Mucosa of descending colon (tissue), 3 donors: ENCODE data around the gene RMND5A. TPM values are rescaled to one million over a fixed set of nuclear protein-coding genes. Genes with fewer than 3 reads are reported as not detected.
"Not testable (repeated sequence)": the region's sequence is repeated elsewhere in the genome, so short reads cannot be mapped to it uniquely, and the experiment has no call there.

Experiments
- ATAC-seq: fragments of 200-7000 bp; cut with Tn5 transposase; one replicate; pipeline ENCODE4 v1.9.1; 2020; ENCODE audit warnings: mild to moderate bottlenecking, moderate library complexity
- DNase-seq, 3 donors: peaks; one replicate each; pipeline ENCODE4 v3.0.0-alpha.2; 2020
- H3K36me3 ChIP-seq: fragments of 200-600 bp; one replicate; pipeline ENCODE4 v1.8.0; 2021; ENCODE audit warnings: low read depth, mild to moderate bottlenecking
- H3K4me1 ChIP-seq: fragments of 200-600 bp; one replicate; pipeline ENCODE4 v1.8.0; 2021; ENCODE audit warnings: low read depth, mild to moderate bottlenecking
- H3K4me3 ChIP-seq: fragments of 200-600 bp; one replicate; pipeline ENCODE4 v1.8.0; 2021; ENCODE audit warnings: mild to moderate bottlenecking
- H3K9me3 ChIP-seq: fragments of 200-600 bp; one replicate; pipeline ENCODE4 v1.8.0; 2021; ENCODE audit warnings: mild to moderate bottlenecking
- intact Hi-C, 2 donors: fragments of 100-400 bp; cut with DNase I in 1 of 2; cut with micrococcal nuclease in 1 of 2; formaldehyde crosslinking; loops; one replicate each; pipeline versions ENCODE4 v1.11.0 to v1.11.1; 2022; cut with DNase I, micrococcal nuclease
- long read RNA-seq, 2 donors: library from polyadenylated mRNA; unstranded; transcript quantifications; one replicate each; pipeline ENCODE4 v2.0.0, GENCODE V29; 2019 to 2021
- total RNA-seq, 3 donors: library from RNA; stranded (reverse); fragmentation: NEBNext Ultra II Directional in 2 of 3; extraction: Animal tissue kit (Norgen Biotek cat#: 25700) in 2 of 3; gene quantifications; one replicate each; pipeline versions ENCODE4 v1.2.1 to v1.2.4, GENCODE V29; 2021 to 2023
- TF ChIP-seq, protein P1 (sequence below): fragments of 200-600 bp; IDR thresholded peaks from one replicate; pipeline ENCODE4 v1.8.0; 2022; ENCODE audit warnings: antibody characterized with exemption, mild to moderate bottlenecking
- donor health status: DM: no; HTN: no; CAD: no; lungs with moderate emphysema.
- donor health status: DM: no; HTN: no; CAD: no.
- donor health status: DM: no; HTN: yes; CAD: no.

The RMND5A gene, protein sequence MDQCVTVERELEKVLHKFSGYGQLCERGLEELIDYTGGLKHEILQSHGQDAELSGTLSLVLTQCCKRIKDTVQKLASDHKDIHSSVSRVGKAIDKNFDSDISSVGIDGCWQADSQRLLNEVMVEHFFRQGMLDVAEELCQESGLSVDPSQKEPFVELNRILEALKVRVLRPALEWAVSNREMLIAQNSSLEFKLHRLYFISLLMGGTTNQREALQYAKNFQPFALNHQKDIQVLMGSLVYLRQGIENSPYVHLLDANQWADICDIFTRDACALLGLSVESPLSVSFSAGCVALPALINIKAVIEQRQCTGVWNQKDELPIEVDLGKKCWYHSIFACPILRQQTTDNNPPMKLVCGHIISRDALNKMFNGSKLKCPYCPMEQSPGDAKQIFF
- total RNA-seq: 10 to 100 TPM; 69.2 to 93.0 (median 73.8) TPM
- long read RNA-seq, donor 1, full-length matches to known transcripts: 19 of 28 reads
- long read RNA-seq, donor 1, partial matches to known transcripts: 0 of 28 reads
- long read RNA-seq, donor 1, other reads (novel, unspliced or antisense): 9 of 28 reads
- long read RNA-seq, donor 2, partial matches to known transcripts: 0 of 10 reads
- long read RNA-seq, donor 2, other reads (novel, unspliced or antisense): 10 of 10 reads

DNA sequence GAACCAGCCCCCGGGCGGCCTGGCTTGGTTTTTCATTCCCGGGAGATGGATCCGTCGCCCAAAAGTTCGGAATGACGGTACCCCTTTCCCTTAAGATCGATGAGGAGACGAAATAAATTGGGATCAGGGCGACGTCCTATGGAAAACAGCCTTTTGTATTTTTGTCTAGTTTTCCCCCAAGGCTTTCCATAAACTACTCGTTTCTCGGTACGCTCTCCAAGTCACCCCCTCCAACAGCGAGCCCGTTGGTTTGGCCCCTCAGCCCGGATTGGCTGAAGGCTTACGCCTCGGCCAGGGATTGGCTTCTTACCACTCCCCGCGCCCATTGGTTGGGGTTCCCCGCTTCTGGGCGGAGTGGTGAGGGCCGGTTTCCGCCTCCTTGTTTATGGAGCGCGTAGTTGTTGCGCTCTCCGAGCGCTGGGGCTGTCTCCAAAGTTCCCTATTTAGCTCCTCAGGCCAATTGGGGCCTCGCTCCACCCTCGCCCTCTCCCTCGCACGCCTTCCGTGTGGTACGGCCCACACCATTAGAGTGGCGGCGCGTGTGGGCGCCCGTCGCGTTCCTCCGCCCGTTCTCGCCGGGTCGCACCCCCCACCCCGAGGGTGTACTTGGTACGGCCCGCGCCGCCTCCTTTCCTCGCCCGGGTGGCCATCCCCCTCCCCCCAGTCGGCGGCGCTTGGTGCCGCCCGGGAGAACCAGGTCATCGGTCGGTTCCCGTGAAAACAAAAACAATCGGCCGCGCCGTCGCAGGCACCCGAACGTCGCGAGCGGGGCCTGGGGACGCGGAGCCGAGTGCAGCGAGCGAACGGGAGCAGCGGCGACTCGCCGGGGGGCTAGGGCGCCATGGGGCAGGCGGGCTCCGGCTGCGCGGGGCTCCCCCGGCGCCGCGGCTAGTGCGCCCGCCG lies at the start of gene RMND5A:
Gene RMND5A, plus strand, starts transcription at position 655 of the 903 bp plus-strand sequence. CDS start 377 bp downstream, outside the sequence.
- H3K36me3 ChIP-seq, H3K4me1 ChIP-seq, intact Hi-C loops, H3K9me3 ChIP-seq: not testable (repeated sequence)
- DNase-seq (peak; percentile 94 to 96 (median 96)), ATAC-seq (peak; percentile 92)
- H3K4me3 ChIP-seq: peak within 1 kb of the TSS; percentile 57

DNA sequence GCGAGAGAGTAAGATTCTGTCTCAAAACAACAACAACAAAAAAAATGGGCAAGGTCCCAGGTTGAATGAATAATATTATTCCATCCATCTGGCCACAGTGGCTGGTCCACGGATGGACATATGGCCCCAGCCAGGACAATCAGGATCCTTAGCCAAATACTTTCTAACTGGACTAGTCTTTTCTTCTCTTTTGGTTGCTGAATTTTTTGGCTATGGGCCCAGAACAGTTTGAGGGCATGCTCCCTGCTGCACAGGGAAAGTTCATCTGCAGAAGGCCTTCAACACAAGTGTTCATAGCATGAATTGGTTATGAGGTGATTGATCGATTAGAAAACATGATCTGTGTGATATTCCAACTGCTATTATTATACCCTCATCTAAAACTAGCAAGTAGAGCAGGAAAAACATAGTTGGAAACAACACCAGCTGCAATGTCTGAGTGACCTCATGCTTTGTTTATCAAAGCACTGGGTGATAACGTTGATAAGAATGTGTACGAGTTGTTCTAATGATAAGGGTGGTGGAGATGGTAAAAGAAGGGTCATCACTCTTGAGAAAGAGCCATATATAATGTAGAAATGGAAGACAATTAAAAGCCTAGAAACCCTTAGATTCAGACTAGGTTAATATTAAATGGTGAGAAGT lies 48.6 kb upstream of the RMND5A start:
- intact Hi-C loops: no loop called here

DNA sequence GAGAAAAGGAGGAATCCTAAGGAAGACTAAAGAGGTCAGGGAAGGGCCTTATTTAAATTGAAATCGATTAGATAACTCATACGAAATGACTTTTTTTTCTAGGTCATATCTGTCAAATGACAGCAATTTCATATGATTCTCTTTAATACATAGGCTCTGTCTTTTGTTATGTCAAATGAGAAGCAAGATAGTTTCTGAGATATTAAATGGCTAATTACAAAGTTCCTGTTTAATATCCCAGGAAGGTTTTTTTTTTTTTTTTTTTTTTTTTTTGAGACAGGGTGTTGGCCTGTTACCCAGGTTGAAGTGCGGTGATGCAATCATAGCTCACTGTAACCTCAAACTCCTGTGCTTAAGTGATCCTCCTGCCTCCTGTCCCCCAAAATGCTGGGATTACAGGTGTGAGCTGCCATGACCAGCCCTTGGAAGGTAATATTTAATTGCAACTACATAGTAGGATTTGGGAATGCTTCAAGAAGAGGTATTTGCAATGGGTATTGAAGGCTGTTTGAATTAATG lies 48.0 kb upstream of the RMND5A start:
- intact Hi-C loops: no loop called here
- ATAC-seq (no peak), DNase-seq (no peak)
- TF ChIP-seq, protein P1, sequence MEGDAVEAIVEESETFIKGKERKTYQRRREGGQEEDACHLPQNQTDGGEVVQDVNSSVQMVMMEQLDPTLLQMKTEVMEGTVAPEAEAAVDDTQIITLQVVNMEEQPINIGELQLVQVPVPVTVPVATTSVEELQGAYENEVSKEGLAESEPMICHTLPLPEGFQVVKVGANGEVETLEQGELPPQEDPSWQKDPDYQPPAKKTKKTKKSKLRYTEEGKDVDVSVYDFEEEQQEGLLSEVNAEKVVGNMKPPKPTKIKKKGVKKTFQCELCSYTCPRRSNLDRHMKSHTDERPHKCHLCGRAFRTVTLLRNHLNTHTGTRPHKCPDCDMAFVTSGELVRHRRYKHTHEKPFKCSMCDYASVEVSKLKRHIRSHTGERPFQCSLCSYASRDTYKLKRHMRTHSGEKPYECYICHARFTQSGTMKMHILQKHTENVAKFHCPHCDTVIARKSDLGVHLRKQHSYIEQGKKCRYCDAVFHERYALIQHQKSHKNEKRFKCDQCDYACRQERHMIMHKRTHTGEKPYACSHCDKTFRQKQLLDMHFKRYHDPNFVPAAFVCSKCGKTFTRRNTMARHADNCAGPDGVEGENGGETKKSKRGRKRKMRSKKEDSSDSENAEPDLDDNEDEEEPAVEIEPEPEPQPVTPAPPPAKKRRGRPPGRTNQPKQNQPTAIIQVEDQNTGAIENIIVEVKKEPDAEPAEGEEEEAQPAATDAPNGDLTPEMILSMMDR: no peak
- Histone ChIP-seq H3K4me3 (no peak overlapping the region), H3K9me3 (no peaks in the 10 kb centered on the region), H3K36me3 (no peaks in the 10 kb centered on the region), H3K4me1 (peaks cover 8% of the 10 kb centered on the region)

More for the DNA sequence above, 48.6 kb upstream of the RMND5A start:
- peak in 1 of 3 donors; percentile 32 for DNase-seq
- no peak overlapping the region for H3K4me3 ChIP-seq
- no peaks in the 10 kb centered on the region for H3K36me3 ChIP-seq
- H3K9me3 ChIP-seq: no peaks in the 10 kb centered on the region
- TF ChIP-seq, protein P1: no peak
- peak; percentile 90 for ATAC-seq
- H3K4me1 ChIP-seq: peaks cover 8% of the 10 kb centered on the region

DNA sequence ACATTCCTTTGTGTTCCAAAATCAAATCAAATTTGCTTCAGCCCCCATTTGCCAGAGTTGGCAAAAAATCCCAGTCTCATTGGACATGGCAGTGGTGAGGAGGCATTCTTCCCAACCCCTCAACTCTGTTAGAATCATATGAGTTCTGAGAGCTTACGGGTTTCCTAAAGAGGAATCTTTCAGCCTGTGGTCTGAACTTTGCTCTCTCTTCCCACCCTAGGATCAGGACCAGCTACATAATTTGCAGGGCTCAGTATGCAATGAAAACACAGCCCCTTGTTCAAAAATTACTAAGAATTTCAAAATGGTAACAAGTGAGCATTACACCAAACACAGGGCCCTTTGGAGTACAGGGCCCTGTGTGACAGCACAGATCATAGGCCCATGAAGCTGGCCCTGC lies 47.1 kb upstream of the RMND5A start:
- Histone ChIP-seq H3K9me3 (no peaks in the 10 kb centered on the region), H3K4me1 (peaks cover 8% of the 10 kb centered on the region), H3K4me3 (no peak overlapping the region), H3K36me3 (no peaks in the 10 kb centered on the region)
- DNase-seq (no peak), ATAC-seq (no peak)
- TF ChIP-seq, protein P1: no peak
- intact Hi-C loops: no loop called here

DNA sequence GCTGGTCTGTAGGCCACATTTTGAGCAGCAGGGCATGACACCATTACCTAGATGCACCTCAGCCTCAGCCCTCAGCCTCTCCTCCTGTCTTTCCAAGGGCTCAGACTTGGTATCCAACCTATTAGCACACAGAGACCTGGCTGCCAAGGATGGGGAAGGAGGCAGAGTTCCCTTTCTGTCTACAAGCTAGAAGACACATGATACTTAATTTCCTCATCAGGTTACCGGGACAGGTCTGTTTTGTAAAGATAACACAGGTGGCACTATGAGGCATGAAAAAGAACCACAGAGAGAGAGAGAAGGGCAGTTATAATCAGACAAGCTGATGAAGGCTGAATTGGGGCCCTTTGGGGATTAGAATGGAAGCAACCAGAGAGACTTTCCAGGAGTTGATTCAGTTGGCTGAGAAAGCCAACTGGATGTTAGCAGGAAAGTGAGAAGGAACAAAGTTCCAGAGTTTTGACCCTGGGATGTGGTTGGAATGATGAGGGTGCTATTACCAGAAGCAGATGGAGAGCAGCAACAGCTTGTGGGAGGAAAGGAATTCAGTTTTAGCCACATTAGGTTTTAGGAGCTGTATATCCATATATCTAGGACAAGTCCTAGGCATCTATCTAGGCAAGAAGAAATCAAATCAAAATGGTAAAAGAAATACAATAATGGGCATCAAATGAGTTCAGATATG lies 46.0 kb upstream of the RMND5A start:
- Histone ChIP-seq H3K4me3 (no peak overlapping the region), H3K36me3 (no peaks in the 10 kb centered on the region), H3K4me1 (peaks cover 8% of the 10 kb centered on the region), H3K9me3 (no peaks in the 10 kb centered on the region)
- TF ChIP-seq, protein P1: no peak
- ATAC-seq (no peak), DNase-seq (no peak)
- intact Hi-C loops: no loop called here
